Glomerular endothelial cell (primary cell): ENCODE results near the gene SULT2A1. TPM values are rescaled to one million over a fixed set of nuclear protein-coding genes. Genes with fewer than 3 reads are reported as not detected.
A peak's percentile ranks its signal among the peaks of the same experiment; 100 is the strongest.
"Not testable (repeated sequence)": the region's sequence is repeated elsewhere in the genome, so short reads cannot be mapped to it uniquely, and the experiment has no call there.

Experiments used
- DNase-seq: peaks from one replicate; pipeline ENCODE4 v3.0.0-alpha.2; 2011; ENCODE audit warnings: low read depth, low spot score; ENCODE audit errors: extremely low read depth
- total RNA-seq: library from RNA; depleted of rRNA; stranded (reverse); fragments of >200 nt; gene quantifications from 2 replicates; pipeline ENCODE4 v1.2.3, GENCODE V29; 2015

The SULT2A1 gene, protein sequence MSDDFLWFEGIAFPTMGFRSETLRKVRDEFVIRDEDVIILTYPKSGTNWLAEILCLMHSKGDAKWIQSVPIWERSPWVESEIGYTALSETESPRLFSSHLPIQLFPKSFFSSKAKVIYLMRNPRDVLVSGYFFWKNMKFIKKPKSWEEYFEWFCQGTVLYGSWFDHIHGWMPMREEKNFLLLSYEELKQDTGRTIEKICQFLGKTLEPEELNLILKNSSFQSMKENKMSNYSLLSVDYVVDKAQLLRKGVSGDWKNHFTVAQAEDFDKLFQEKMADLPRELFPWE
- not detected in 2 replicates for total RNA-seq

DNA sequence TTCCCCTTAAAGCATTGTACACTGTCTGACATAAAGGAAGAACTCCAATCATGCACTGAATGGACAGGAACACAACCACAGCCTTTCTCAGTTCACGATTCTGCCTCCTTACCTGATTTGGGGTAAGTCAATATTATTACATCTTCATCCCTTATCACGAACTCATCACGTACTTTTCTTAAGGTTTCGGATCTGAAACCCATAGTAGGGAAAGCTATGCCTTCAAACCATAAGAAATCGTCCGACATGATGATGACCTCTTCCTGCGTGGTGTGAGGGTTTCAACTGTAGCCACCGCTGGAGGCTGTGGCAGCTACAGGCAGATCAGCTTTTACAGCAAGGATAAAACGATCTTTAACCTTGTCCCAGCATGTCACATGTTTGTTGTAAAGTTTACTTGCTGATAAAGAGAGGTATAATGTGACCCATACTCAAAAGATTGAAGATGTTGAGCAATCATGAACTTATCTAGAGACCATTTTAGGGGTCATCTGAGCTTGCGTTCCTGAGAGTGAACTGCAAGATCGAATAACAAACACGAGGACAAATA, at the start of gene SULT2A1:
Gene SULT2A1 (minus strand): TSS at position 306 of the 550 bp plus-strand sequence. CDS start 58 bp downstream, at position 248.
- no peak for DNase-seq

DNA sequence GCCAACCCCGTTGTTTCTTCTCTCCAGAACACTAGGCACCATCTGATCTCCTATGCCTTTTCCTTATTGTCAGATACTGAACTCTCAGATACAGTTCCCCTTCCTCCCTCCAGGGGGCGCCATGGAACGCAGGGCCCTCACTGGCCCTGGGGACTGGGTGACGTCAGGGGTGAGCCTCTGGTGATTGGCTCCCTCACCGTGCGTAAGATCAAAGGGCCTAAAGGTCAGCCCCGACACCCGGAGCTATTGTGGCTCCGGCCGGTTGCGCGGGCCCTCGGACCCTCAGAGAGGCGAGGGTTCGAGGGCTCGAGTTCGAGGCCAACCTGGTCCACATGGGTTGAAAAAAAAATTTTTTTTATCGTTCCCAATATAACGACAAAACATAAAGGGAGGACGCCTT, 42.5 kb upstream of the SULT2A1 start:
- DNase-seq, result not testable (repeated sequence)

DNA sequence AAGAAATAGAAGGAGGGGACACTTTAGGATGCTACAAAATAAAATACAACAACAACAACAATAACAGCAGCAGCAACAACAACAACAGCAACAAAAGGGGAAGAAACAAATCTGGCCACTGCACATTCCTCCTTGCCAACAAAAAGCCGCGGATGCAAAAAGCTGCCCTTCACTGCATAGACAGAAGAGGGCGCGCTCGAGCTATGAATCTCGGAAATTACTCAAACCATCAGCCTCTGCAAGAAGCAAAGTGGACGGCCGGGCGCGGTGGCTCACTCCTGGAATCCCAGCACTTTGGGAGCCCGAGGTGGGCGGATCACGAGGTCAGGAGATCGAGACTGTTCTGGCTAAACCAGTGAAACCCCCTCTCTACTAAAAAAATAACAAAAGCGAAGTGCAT, 34.0 kb upstream of the SULT2A1 start:
- DNase-seq, result not testable (repeated sequence)

DNA sequence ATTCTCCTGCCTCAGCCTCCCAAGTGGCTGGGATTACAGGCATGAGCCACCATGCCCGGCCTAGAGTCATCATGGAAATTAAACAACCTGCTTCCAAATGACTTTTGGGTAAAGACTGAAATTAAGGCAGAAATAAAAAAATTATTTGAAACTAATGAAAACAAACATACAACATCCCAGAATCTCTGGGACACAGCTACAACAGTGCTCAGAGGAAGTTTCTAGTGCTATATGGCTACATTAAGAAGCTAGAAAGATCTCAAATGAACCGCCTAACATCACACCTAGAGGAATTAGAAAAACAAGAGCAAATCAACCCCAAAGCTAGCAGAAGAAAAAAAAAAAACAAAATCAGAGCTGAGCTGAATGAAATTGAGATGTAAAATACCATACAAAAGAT, 24.1 kb upstream of the SULT2A1 start:
- not testable (repeated sequence) for DNase-seq

DNA sequence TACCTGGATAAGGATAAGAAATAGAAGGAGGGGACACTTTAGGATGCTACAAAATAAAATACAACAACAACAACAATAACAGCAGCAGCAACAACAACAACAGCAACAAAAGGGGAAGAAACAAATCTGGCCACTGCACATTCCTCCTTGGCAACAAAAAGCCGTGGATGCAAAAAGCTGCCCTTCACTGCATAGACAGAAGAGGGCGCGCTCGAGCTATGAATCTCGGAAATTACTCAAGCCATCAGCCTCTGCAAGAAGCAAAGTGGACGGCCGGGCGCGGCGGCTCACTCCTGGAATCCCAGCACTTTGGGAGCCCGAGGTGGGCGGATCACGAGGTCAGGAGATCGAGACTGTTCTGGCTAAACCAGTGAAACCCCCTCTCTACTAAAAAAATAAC, 23.2 kb upstream of the SULT2A1 start:
- not testable (repeated sequence) for DNase-seq

DNA sequence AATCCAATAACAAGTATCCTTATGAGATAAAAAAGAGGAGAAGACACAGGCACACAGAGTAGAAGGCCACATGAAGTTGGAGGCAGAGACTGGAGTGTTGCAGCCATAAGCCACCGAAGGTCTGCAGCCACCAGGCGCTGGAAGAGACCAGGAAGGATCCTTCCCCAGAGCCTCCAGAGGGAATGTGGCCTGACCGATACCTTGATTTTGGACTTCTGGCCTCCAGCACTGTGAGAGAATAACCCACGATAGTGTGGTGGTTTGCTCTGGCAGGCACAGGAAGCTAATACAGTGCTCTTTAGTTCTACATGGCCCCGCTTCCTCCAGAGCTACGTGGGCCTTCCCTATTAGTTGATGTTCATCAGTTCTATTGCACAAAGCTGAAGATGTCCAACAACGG, 15.3 kb upstream of the SULT2A1 start:
- no peak for DNase-seq

DNA sequence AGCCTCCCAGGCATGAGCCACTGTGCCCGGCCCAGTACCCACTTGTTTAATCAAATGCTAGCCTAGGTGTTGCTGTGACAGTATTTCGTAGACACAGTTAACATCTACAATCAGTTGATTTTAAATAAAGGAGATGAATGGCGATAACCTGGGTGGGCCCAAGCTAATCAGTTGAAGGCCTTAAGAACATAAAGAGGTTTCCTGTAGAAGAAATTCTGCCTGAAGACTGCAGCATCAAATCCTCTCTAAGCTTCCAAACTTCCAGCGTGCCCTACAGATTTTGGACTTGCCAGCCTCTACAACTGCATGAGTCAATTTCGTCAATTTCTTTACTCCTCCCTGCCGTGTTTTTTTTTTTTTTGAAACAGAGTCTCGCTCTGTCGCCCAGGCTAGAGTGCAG, 13.2 kb upstream of the SULT2A1 start:
- DNase-seq, result no peak

DNA sequence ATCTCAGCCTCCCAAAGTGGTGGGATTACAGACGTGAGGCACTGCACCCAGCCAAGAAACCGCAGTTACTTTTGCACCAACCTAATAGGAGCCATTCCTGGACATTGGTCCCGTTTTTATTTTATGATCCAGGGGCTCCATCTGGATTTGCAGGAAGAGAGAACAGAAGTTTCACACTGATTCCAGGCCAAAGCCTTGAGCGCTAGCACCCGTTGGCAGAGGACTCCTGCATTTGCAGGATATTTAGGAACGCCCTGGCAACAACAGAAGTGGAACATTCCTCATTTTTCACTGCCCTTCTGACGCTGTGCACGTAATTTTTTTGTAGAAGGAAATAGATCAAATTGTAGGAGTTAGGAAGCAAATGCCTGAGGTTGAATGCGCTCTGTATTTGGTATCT, 11.7 kb upstream of the SULT2A1 start:
- DNase-seq, result no peak

DNA sequence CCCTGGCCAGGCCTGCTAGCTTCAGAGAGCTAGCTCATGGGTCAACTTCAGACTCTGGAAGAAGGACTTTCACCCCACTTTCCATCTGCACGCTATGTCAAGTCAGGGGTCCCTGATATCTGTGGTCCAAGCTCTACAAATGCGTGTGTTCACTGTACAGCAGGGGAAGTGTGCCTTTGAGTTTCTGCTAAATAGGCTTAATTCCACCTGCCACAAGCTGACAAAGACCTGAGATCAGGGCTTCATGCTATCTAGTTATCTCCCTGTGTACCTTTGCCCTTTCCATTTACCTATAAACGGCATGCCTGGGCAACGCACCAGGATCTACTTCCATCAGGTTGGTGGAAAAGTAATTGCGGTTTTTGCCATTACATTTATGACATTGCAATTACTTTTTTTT, 10.7 kb upstream of the SULT2A1 start:
- no peak for DNase-seq

DNA sequence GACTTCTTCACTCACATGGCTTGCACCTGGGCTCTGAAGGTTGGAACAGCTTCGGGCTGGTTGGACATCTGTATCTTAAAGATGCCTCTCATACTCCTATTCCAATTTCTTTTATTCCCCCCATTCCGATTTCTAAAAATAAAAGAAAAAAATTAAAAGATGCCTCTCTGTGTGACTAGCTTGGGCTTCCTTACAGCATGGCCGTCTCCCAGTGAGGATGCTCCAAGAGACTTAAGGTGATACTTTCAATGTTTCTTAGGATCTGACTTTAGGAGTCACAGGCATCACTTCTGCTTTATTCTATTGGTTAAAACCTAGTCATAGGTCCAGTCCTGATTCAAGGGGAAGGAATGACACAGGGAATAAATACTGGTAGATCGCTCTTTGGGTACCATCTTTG, 9.9 kb upstream of the SULT2A1 start:
- DNase-seq, result no peak

DNA sequence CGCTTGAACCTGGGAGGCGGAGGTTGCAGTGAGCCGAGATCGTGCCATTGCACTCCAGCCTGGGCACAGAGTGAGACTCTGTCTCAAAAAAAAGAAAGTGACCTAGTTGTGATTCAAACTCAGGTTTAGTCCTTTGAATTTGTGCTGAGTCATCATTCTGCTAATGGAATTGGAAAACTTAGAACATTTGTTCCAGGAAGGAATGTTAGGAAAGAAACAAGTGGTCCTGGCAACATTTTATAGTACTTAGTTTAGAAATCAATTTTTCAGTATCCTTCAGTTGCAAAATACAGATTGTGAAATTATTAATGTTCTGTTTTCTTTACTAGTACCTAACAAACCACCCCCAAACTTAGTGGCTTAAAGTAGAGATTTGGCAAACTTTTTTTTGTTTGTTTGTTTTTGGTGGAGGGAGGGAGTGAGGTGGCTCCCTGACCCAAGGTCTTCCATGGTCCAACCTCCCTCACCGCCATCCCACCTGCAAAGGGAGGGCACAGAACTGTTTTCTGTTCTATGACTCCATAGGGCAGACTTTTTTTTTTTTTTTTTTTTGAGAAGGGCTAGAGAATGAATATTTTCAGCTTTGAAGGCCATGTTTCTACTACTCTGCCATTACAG, 9.2 kb upstream of the SULT2A1 start:
- no peak for DNase-seq

DNA sequence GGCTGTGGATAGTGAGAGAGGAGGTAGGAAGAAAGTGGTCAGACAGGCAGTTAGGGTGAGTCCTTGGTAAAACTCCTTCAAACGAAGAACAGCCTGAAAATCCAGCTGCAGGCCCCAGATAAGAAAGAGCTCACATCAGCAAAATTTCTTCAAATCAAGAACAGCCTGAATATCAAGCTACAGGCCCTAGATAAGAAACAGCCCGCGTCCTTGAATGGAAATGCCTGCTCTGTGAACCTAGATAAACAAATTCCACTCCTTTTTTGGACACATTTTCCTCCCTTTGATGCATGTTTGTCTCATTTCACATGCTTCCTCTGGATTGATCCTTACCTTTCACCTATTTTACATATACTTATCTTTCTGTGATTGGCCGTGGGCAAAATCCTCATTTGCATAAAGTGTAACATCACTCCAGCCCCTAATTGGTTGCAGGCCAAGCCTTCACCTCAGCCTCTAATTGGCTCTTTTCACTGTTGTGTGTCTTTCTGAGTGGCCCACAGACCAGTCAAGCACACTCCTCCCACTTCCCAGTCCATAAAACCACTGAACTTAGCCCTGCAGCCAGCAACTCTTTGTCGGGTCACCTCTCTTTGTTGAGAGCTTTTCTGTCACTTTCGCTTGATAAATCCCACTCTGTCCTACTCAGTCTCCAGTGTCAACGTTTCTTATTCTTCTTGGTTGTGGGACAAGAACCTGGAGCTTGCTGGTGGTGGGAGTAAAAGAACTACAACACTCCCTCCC, 6.0 kb upstream of the SULT2A1 start:
- DNase-seq, result no peak

DNA sequence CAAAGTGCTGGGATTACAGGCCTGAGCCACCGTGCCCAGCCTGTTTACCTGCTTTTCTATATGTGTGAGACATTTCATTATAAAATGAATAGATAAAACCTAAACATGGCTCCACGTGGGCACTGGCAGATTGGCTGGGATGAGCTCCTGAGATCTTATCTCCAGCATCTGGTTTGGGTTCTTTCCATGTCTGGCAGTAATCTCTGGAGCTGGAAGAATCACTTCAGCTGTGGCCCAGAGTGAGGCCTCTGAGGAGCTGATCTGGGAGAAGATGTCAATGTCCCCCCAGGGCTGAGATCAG, 5.5 kb upstream of the SULT2A1 start:
- no peak for DNase-seq

DNA sequence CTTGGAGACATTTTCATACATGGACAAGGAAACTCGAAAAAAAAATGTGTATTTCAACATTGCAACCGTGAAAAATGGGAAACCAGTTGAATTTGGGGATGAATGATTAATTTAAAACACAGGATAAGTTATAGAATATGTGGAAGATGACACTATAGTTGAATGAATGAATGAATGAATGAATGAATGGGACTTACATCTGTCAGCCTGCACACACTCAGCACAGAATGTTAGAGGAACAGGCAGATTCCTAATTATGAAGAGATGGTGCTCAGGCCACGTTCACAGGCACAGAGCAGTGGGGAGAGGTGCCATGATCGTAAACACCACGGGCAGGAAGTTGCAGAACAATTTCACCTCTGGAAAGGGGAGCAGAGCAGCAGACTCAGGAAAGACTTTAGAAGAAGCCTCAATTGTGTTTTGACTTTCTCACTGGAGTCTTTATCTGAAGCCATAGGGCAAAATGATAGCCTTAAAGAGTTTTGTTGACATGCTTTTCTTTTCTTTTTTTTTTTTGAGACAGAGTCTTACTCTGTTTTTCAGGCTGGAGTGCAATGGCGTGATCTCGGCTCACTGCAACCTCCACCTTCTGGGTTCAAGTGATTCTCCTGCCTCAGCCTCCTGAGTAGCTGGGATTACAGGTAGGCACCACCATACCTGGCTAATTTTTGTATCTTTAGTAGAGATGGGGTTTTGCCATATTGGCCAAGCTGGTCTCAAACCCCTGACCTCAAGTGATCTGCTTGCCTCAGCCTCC, 4.9 kb upstream of the SULT2A1 start:
- DNase-seq, result no peak

DNA sequence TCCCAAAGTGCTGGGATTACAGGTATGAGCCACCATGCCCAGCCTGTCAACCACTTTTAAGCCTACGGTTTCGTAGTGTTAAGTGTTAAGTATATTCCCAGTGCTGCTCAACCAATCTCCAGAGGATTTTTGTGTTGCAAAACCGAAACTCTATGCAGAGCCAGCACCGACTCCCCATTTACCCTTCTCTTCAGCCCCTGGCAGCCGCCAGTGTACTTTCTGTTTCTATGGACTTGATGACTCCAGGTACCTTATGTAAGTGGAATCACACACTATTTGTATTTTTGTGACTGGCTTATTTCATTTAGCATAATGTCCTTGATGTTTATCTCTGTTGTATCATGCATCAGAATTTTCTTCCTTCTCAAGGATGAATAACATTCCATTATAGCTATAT, 1.1 kb downstream of the SULT2A1 start:
- DNase-seq, result no peak

DNA sequence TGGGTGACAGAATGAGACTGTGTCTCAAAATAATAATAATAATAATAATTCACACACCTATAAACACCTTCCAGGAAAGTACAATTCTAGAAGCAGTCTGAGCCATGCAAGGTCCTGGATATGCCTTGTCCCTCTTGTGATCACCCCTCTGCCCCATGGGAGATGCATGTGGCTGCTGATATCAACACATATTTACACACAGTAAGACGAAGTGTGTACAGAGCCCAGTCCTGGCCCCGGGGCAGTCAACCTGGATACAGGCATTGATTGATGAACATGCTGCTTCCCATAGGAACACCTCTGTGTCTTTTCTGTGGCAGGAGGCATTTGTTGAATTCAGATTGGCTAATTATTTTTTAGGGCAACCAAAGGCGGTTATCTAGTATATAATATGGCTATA, 3.2 kb downstream of the SULT2A1 start:
- no peak for DNase-seq

DNA sequence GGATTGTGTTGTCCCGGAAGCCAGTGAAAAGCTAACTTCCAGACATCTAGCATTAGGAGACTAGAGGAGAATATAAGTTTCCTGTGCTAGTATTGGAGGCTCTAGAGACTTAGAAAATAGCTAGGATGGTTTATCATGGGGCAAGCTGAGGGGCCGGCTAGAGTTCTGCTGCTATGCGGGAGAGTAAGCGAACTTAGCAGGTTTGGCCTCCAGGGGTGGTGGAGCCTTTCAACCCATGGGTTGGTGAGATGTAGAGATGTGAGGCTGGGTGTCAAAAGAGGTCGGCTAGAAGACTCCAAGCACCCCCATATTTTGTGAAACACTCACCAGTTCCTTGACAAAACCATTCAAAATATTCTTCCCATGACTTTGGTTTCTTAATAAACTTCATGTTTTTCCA, 4.4 kb downstream of the SULT2A1 start:
- DNase-seq, result no peak

DNA sequence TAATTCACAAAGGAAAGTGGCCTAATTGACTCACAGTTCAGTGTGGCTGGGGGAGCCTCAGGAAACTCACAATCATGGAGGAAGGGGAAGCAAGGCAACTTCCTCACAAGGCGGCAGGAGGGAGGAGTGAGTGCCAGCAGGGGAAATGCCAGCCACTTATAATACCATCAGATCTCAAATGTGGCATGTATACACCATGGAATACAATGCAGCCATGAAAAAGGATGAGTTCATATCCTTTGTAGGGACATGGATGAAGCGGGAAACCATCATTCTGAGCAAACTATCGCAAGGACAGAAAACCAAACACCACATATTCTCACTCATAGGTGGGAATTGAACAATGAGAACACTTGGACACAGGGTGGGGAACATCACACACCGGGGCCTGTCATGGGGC, 6.7 kb downstream of the SULT2A1 start:
- DNase-seq, result not testable (repeated sequence)

DNA sequence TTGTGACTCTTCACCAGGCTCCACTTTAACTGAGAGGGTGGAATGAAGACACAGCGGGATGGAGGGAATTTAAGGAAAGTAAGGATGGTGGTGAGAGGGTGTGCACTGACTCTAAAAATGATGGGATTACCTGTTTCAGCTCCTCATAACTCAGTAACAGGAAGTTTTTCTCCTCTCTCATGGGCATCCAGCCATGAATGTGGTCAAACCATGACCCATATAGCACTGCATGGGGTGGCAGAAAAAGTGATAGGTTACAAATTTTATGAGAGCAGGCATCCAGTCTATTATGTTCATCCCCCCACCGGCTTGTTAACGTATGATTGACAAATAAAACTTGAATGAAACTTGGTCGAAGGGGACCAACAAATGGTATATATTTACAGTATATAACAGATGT, 7.2 kb downstream of the SULT2A1 start:
- DNase-seq, result no peak

DNA sequence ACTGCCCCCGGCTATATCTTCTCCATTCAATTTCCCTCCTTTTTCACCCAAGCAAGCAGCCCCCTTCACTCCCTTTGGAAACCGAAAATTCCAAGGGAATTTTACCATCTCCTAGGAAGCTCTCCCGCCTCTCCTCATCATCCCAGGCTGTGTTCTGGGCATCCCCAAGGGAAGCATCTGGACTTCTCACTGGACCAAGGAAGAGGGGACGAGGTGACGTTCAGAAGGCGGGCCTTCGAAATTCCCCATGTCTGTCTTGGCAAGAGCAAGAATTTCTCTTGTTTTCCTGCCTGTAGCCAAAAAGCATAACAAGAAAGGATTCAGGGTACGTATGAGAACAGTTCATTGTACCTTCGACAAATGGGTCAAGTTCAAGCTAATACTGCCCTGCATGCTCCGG, 20.9 kb downstream of the SULT2A1 start:
- no peak for DNase-seq

DNA sequence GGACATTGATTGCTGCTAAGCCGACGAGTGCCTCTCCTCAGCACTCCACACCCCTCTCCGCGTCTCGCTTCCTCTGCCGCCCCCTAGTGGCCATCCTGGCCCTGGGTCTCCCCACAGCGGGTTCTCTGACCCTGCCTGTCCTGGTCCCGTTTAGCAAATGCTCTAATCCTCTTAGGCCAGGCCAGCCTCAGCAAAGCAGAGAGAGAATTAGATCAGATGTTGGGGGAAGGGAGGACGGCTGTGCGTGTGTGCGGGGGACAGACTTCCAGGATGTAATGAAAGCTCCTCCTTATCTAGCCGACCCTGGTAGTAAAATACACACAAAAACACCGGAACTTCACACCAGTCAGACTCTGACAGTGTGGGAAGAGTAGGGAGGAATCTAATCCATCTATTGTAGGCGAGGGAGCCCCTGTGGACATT, 22.6 kb downstream of the SULT2A1 start:
- peak; percentile 4 for DNase-seq
